Measurements from ENCODE around the gene MAN1A1.
A peak's percentile ranks its signal among the peaks of the same experiment; 100 is the strongest.

The MAN1A1 gene

DNA sequence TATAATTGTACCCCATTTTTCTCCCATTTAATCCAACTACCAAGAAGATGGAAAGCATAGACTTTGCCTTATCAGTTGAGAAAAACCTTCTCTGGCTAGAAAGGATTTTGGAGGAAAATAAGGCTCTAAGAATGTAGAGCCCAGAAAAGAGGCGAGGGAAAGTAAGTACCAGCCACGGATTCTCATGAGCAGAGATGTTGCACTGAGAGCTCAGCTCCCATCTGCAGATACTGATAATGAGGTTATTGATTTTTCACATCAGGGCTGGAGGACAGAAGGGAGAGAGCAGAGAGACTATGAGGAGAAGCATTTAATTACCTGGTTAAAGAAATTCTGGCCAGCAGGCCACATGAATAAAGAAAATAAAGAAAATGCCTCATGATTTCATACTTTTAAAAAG is 166.7 kb downstream of the MAN1A1 start:
- H3K9me3 Mint-ChIP-seq = no peaks in the 10 kb centered on the region
- peaks cover 37% of the 10 kb centered on the region for H3K36me3 Mint-ChIP-seq (ENCODE audit: low read depth)
- DNase-seq (ENCODE audit: low spot score) = no peak
- H3K4me3 Mint-ChIP-seq = no peak overlapping the region
- peaks cover 15% of the 10 kb centered on the region for H3K4me1 Mint-ChIP-seq (ENCODE audit: low read depth)
- no peaks in the 10 kb centered on the region for H3K27me3 Mint-ChIP-seq (ENCODE audit: low read depth)
- H3K27ac Mint-ChIP-seq = no peak overlapping the region

DNA sequence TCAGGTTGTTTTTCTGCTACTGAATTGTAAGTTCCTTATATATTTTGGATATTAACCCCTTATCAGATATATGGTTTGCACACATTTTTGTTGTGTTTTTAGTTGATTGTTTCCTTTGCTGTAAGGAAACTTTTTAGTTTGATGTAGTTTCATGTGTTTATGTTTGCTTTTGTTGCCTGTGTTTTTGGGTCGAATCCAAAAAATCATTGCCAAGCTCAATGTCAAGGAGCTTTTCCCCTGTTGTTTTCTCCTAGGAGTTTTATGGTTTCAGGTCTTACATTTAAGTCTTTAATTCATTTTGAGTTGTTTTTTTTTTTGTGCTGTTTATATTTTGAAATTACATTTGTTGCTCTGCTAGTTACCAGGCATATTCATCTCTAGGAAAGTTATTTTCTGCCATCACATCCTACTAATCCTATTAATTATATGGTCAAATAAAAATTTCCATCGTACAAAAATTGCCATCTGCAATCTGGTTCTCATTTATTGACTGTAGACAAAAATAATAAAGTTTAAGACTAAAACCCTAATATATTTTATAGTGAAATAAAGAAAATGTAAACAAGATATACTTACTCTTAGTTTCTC is 167.3 kb downstream of the MAN1A1 start:
- H3K27me3 Mint-ChIP-seq (ENCODE audit: low read depth) = no peaks in the 10 kb centered on the region
- no peaks in the 10 kb centered on the region for H3K9me3 Mint-ChIP-seq
- peaks cover 37% of the 10 kb centered on the region for H3K36me3 Mint-ChIP-seq (ENCODE audit: low read depth)
- H3K27ac Mint-ChIP-seq = no peak overlapping the region
- no peak overlapping the region for H3K4me3 Mint-ChIP-seq
- H3K4me1 Mint-ChIP-seq (ENCODE audit: low read depth) = peaks cover 15% of the 10 kb centered on the region
- DNase-seq (ENCODE audit: low spot score) = no peak

DNA sequence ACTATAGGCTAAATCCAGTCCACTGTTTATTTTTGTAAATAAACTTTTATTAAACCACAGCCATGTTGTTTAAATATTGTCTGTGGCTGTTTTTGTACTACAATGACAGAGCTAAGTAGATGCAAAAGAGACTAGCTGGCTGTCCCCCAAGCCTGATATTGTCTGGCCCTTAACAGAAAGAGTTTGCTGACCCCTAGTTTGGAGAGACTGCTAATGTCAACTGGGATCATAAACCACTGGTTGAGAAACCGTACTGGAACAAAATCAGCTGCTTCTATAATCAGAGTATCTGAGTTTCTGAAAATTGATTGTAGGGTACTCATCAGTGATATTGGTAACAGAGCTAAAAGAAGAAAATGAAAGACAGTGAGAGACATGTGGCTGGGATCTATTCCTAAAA is 168.5 kb downstream of the MAN1A1 start:
- Mint-ChIP-seq H3K4me3 (no peak overlapping the region), H3K27me3 (ENCODE audit: low read depth) (no peaks in the 10 kb centered on the region), H3K4me1 (ENCODE audit: low read depth) (peaks cover 15% of the 10 kb centered on the region), H3K27ac (no peak overlapping the region), H3K9me3 (no peaks in the 10 kb centered on the region), H3K36me3 (ENCODE audit: low read depth) (peaks cover 34% of the 10 kb centered on the region)
- DNase-seq (ENCODE audit: low spot score) = no peak

DNA sequence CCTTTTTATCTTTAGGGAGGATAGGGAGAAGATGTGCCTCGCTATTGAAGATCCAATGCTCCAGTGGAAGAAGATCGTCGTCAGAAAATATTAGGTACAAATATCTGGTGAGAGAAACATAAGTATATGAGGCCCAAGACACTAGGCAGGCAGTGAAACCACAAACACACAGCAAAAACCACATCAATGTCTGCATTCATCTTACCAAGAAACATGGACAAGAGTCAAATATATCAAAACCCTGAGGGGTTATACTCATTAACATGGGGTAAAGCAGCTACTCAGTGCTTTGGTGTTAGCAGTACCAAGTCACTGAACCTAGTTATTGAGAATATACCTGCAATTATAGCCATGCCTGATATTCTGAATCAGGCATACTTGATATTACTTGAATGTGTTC is 169.7 kb downstream of the MAN1A1 start:
- Mint-ChIP-seq H3K9me3 (no peaks in the 10 kb centered on the region), H3K27me3 (ENCODE audit: low read depth) (no peaks in the 10 kb centered on the region), H3K36me3 (ENCODE audit: low read depth) (peaks cover 29% of the 10 kb centered on the region), H3K4me1 (ENCODE audit: low read depth) (peaks cover 15% of the 10 kb centered on the region), H3K4me3 (peak overlapping the region; percentile 10), H3K27ac (peak overlapping the region; percentile 18)
- no peak for DNase-seq (ENCODE audit: low spot score)

DNA sequence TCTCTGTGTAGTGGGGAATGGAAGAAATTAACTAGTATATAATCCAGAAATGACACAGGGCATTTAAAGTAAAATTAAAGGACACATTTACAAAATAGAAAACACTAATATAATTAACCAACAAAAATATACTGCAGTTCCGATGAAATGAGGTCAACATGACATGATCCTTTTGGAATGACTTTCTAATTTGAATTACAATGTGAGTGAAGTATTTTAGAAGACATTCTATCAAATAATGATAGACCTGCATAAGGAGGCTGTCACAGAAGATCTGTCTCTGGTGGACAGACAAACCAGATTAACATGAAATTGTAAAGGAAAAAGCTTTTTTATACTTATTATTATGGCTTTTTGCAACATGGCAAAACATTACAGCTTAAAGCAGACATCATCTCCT is 170.5 kb downstream of the MAN1A1 start:
- H3K27ac Mint-ChIP-seq = no peak overlapping the region
- H3K9me3 Mint-ChIP-seq = no peaks in the 10 kb centered on the region
- H3K36me3 Mint-ChIP-seq (ENCODE audit: low read depth) = peaks cover 24% of the 10 kb centered on the region
- DNase-seq (ENCODE audit: low spot score) = no peak
- no peak overlapping the region for H3K4me3 Mint-ChIP-seq
- no peaks in the 10 kb centered on the region for H3K27me3 Mint-ChIP-seq (ENCODE audit: low read depth)
- peaks cover 15% of the 10 kb centered on the region for H3K4me1 Mint-ChIP-seq (ENCODE audit: low read depth)

DNA sequence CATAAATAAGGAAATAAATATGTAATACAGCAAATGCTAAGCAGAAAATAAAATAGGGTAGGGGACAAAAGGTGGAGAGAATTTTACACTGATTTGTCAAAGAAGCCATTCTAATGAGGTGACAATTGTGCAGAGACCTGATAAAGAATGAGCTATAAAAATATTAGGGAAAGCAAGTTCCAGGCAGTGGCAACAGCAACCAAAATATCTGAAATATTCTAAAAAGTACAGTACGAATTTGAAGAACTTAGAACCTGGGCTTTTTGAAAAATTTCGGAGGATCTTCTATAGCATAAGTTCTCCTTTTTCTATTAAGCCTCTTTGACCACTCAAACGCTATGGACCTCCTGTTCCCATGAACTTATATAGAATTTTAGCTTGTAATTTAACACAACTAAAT is 173.1 kb downstream of the MAN1A1 start:
- Mint-ChIP-seq H3K4me1 (ENCODE audit: low read depth) (peaks cover 15% of the 10 kb centered on the region), H3K27me3 (ENCODE audit: low read depth) (no peaks in the 10 kb centered on the region), H3K36me3 (ENCODE audit: low read depth) (peaks cover 9% of the 10 kb centered on the region), H3K27ac (no peak overlapping the region), H3K9me3 (no peaks in the 10 kb centered on the region), H3K4me3 (no peak overlapping the region)
- no peak for DNase-seq (ENCODE audit: low spot score)

DNA sequence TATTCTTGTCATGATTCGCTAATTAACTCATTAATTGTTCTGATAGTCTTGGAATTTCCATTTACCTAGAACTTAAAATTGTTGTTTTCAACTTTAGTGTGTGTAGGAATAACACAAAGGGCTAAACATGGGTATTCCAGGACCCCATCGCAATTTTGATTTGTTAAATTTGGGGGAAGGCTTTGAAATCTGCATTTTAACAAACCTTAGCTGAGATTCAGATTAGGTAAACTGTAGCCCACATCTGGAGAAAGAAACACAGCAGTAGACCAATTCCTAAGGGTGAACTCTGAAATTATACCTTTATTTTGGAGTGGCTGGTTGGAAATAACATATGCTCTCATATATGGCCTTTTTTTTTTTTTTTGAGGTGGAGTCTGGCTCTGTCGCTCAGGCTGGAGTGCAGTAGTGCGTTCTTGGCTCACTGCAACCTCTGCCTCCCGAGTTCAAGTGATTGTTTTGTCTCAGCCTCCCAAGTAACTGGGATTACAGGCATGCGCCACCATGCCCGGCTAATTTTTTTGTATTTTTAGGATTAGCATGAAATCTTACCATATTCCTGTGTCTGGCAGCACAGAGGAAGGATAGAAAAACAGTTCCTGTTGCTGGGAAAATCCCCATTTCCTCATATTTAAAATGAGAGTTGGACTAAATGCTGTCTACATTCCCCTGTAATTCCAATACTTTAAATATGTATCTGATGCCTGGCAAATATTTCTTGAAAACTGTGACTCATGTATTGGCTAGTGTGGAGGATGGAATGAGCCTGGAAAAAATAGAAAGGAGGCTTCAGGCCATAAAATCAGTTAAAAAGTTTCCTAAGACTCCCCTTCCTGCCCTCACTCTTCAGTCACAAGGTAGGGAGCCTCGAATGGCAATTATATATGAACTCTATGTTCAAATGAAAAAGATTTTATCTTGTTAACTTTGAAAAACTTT is 174.4 kb downstream of the MAN1A1 start:
- no peak for DNase-seq (ENCODE audit: low spot score)
- no peak overlapping the region for H3K27ac Mint-ChIP-seq
- H3K4me1 Mint-ChIP-seq (ENCODE audit: low read depth) = peaks cover 9% of the 10 kb centered on the region
- H3K9me3 Mint-ChIP-seq = no peaks in the 10 kb centered on the region
- H3K4me3 Mint-ChIP-seq = no peak overlapping the region
- H3K27me3 Mint-ChIP-seq (ENCODE audit: low read depth) = no peaks in the 10 kb centered on the region
- peaks cover 5% of the 10 kb centered on the region for H3K36me3 Mint-ChIP-seq (ENCODE audit: low read depth)

DNA sequence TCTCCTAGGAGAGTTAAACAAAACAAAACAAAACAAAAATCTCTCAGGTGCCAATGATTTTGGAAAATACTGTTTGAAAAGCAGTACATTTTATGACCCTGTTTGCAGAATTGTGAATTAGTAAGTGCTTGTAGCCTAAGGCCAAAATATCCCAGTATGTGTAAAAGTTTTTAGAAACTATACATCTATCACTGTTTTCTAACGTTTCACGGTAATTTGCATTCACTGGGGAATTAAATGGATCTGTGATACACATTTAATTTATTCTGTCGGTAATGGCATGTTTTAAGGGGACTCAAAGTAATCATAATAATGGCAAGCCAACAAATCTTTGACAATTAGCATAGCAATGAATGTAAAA is 175.5 kb downstream of the MAN1A1 start:
- Mint-ChIP-seq H3K4me1 (ENCODE audit: low read depth) (no peaks in the 10 kb centered on the region), H3K27me3 (ENCODE audit: low read depth) (no peaks in the 10 kb centered on the region), H3K4me3 (no peak overlapping the region), H3K36me3 (ENCODE audit: low read depth) (no peaks in the 10 kb centered on the region), H3K9me3 (no peaks in the 10 kb centered on the region), H3K27ac (no peak overlapping the region)
- no peak for DNase-seq (ENCODE audit: low spot score)

DNA sequence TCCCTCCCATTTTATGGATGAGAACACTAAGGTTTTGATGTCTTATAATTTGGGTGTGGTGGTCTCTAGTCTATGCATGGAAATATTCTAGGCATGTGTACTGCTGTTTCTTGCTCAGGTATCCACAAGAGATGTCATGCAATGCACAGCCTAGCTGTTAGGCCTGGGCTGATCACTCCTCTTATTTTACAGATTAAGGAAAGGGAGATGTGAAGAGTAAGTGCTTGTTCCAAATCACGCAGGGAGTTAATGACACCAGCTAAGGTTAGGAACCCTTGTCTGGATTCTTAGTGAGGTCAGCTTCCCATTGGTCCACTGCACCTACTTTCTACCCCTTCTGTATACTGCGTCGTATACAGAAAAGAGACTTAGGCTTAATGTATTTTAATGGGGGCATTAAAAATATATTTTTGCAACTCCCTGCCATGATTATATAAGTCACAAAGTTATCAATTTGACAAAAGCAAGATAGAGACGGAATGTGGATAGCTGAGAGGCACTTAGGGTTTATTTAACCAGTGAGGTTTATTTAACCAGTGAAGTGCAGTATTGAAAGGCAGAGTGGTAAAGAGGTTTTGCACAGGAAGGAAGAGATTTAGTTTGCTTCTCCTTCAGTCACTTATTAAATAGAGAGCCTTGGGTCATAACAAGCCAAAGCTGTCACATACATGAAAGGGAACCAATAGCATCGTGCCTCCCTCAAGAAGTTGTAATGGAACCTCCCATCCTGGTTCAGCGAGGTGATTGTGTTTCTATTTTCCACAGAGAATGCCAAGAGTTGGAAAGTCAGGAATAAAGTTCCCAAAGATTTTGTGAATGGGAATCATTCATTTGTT is 176.1 kb downstream of the MAN1A1 start:
- H3K4me1 Mint-ChIP-seq (ENCODE audit: low read depth) = no peaks in the 10 kb centered on the region
- no peak overlapping the region for H3K4me3 Mint-ChIP-seq
- H3K9me3 Mint-ChIP-seq = no peaks in the 10 kb centered on the region
- H3K27ac Mint-ChIP-seq = no peak overlapping the region
- no peaks in the 10 kb centered on the region for H3K36me3 Mint-ChIP-seq (ENCODE audit: low read depth)
- peaks cover 2% of the 10 kb centered on the region for H3K27me3 Mint-ChIP-seq (ENCODE audit: low read depth)
- no peak for DNase-seq (ENCODE audit: low spot score)

DNA sequence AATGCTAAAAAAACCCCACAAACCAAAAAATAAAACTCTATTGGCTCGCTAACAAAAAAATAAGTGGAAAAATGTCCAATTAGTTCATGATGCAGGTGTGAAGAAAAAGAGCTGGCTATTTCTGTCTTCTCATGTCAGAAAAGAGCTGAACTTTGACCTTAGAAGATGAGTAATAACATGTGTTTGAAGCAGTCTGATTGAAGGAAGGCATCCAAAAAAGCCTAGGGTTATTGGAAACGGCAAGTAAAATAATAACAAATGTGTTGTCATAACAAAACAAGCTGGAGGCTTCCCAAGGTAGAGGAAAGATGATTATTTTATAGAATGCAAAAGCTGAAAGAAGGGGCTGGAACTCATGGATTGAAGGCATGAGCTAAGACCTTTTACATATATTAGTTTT is 176.7 kb downstream of the MAN1A1 start:
- no peaks in the 10 kb centered on the region for H3K4me1 Mint-ChIP-seq (ENCODE audit: low read depth)
- no peak overlapping the region for H3K27ac Mint-ChIP-seq
- H3K27me3 Mint-ChIP-seq (ENCODE audit: low read depth) = peaks cover 2% of the 10 kb centered on the region
- no peak for DNase-seq (ENCODE audit: low spot score)
- no peaks in the 10 kb centered on the region for H3K9me3 Mint-ChIP-seq
- no peak overlapping the region for H3K4me3 Mint-ChIP-seq
- H3K36me3 Mint-ChIP-seq (ENCODE audit: low read depth) = no peaks in the 10 kb centered on the region

DNA sequence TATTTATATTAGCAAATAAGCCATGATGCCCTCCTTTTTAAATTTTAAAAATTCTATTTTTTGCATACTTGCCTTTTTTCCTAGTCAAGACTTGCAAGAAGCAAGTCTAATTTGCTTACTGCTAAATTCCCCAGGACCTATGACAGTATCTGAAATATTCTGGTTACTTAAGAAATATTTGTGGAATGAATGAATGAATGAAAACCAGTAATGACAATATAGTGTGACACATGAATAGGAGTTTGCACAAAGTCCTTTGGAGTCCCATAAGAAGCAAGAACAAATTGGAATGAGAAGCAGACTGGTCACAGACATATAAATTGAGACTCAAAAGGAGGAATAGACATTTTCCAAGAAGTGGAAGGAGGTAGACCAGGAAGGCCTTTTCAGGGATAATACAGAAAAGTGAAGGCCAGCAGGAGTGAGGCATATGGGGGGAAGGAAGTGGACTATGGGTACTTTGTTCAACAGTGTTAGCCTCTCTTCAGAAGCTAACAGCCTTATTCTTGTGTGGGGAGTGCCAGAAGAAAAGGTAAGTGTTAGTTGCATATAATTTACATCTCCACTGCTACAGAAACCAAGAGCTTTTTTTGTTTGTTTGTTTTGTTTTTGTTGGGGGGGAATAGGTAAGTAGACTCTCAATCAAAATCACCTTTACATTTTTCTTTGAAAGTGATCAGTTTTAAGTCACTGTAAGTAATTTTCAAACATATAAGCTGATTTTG is 177.5 kb downstream of the MAN1A1 start:
- Mint-ChIP-seq H3K4me1 (ENCODE audit: low read depth) (no peaks in the 10 kb centered on the region), H3K27me3 (ENCODE audit: low read depth) (peaks cover 7% of the 10 kb centered on the region), H3K4me3 (no peak overlapping the region), H3K27ac (no peak overlapping the region), H3K36me3 (ENCODE audit: low read depth) (no peaks in the 10 kb centered on the region), H3K9me3 (no peaks in the 10 kb centered on the region)
- DNase-seq (ENCODE audit: low spot score) = no peak

DNA sequence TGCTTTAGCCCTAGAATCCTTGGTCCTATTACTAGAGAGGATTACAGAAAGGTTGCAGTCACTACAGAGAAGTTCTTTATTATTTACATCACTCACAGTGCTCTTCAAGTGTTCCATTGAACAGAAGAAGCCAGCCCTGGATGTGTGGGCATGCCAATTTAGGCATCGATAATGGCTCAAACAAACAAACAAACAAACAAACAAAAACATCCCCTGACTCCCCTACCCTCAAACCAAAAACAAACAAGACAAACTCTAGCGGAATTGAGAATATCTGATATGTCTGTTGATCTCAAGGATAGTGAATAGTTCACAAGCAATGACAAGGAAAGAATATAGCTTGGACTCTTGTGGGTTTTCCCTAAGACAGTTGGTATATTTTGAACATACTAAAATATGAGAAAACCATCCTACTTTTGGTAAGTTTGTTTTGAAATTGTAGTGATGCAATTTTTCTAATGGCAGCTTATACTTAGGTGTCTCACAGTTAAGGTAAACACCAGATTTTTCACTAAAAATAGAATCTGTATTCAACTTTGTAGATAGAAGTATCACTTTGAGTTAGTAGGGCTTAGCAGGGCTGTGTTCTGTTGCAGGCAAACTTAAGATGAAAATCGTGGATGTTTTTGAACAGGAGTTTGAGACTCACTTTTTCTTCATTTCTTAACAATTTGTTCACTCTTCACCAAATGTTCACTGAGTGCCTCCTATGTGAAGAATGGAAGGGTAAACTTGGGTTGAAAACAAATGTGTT is 178.3 kb downstream of the MAN1A1 start:
- H3K4me3 Mint-ChIP-seq = no peak overlapping the region
- peaks cover 14% of the 10 kb centered on the region for H3K27me3 Mint-ChIP-seq (ENCODE audit: low read depth)
- no peaks in the 10 kb centered on the region for H3K36me3 Mint-ChIP-seq (ENCODE audit: low read depth)
- DNase-seq (ENCODE audit: low spot score) = no peak
- H3K4me1 Mint-ChIP-seq (ENCODE audit: low read depth) = no peaks in the 10 kb centered on the region
- no peak overlapping the region for H3K27ac Mint-ChIP-seq
- H3K9me3 Mint-ChIP-seq = no peaks in the 10 kb centered on the region

DNA sequence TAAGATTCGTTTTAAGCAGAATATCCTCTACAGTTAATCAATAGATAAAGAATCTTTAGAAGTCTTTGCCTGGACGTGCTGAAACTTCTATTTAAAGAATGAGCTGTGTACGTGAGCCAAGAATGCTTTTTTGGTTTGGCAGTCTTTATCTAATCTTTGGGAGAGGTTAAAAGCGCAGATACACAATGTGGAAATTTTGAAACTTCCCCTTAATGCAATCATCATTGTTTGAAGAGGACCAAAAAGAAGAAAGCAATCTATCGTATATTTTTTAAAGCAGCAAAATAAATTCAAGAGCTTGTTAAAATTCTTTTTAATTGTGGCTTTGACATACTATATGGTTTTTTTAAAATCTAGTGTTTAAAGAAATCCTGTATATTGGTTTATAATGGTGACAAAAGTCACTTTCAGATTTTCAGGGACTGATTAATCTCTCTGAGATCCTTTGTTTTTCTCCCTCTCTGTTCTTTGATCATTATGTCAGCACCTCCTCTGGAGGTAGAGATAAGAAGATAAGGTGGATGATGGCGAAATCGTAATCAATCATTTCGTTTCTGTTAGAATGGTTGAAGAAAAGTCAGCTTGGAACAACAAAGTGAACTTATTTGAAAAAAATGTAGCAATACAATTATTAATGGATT is 179.0 kb downstream of the MAN1A1 start:
- peaks cover 17% of the 10 kb centered on the region for H3K27me3 Mint-ChIP-seq (ENCODE audit: low read depth)
- H3K36me3 Mint-ChIP-seq (ENCODE audit: low read depth) = no peaks in the 10 kb centered on the region
- no peaks in the 10 kb centered on the region for H3K4me1 Mint-ChIP-seq (ENCODE audit: low read depth)
- DNase-seq (ENCODE audit: low spot score) = no peak
- no peak overlapping the region for H3K4me3 Mint-ChIP-seq
- no peaks in the 10 kb centered on the region for H3K9me3 Mint-ChIP-seq
- no peak overlapping the region for H3K27ac Mint-ChIP-seq

All from T-helper 2 cell treated with Interferon-gamma antibody and Interleukin-4, amounts not matched to agents 5 μg/mL and 100 μg/mL, for 36 hours (primary cell).